Measurements from ENCODE around the gene PHYHD1.

The PHYHD1 gene

GRCh38 chr9:128983536-128983935, 62.8 kb downstream of the PHYHD1 start:
- DNase-seq (ENCODE audit: low spot score) = no peak

- DNase-seq (ENCODE audit: low spot score) = no peak
Measured at GRCh38 chr9:128986671-128987070, 65.9 kb downstream of the PHYHD1 start.

GRCh38 chr9:128987805-128988204, 67.0 kb downstream of the PHYHD1 start:
- DNase-seq (ENCODE audit: low spot score) = no peak
